Stimulated activated CD8-positive, alpha-beta memory T cell treated with anti-CD3 and anti-CD28 coated beads, Interleukin-7, amount 100 ng/mL, for 1 hour (primary cell): ENCODE results near the gene CFAP99.
"Not testable (repeated sequence)": the region's sequence is repeated elsewhere in the genome, so short reads cannot be mapped to it uniquely, and the experiment has no call there.

Experiments used
- DNase-seq, 2 donors: peaks; one replicate each; pipeline ENCODE4 v3.0.0-alpha.2; 2020; ENCODE audit warnings: low read depth in 2 of 2

CFAP99 gene

GRCh38 chr4:2446656-2447564 is 28.2 kb downstream of the CFAP99 start:
- DNase-seq: no peak

- DNase-seq: no peak
Observed at GRCh38 chr4:2448589-2448988, 29.8 kb downstream of the CFAP99 start.

GRCh38 chr4:2449051-2449450 is 30.3 kb downstream of the CFAP99 start:
- no peak for DNase-seq

- no peak for DNase-seq
Observed at GRCh38 chr4:2449511-2450392, 31.0 kb downstream of the CFAP99 start.

- no peak for DNase-seq
Observed at GRCh38 chr4:2450394-2451035, 31.8 kb downstream of the CFAP99 start.

GRCh38 chr4:2451036-2451520 is 32.3 kb downstream of the CFAP99 start:
- DNase-seq: no peak

GRCh38 chr4:2451821-2452785 is 33.3 kb downstream of the CFAP99 start:
- no peak for DNase-seq

- DNase-seq: no peak
Observed at GRCh38 chr4:2457481-2458295, 38.9 kb downstream of the CFAP99 start.

GRCh38 chr4:2458546-2459491 is 40.1 kb downstream of the CFAP99 start:
- no peak for DNase-seq

- no peak for DNase-seq
Observed at GRCh38 chr4:2459589-2460349, 41.0 kb downstream of the CFAP99 start.

- DNase-seq: no peak
Observed at GRCh38 chr4:2461246-2461960, 42.6 kb downstream of the CFAP99 start.

GRCh38 chr4:2462218-2462991 is 43.6 kb downstream of the CFAP99 start:
- DNase-seq: peak; percentile 32 to 34

GRCh38 chr4:2462992-2463762 is 44.4 kb downstream of the CFAP99 start:
- DNase-seq: no peak

- DNase-seq: no peak
Observed at GRCh38 chr4:2465032-2465431, 46.3 kb downstream of the CFAP99 start.

- not testable (repeated sequence) for DNase-seq
Observed at GRCh38 chr4:2465544-2465943, 46.8 kb downstream of the CFAP99 start.
